Measurements from ENCODE around the gene CCDC150. TPM values are rescaled to one million over a fixed set of nuclear protein-coding genes. Genes with fewer than 3 reads are reported as not detected.

The CCDC150 gene
- total and polyA plus RNA-seq, 2 donors (not counting 1 experiment from before 2014, with no cell fraction given): 0.70 to 4.9 TPM

GRCh38 chr2:196604196-196604595, 35.3 kb upstream of the CCDC150 start:
- no peak overlapping the region for H3K27ac ChIP-seq (ENCODE audit: low read length in 2 of 2)
- no peaks in the 10 kb centered on the region for H3K27me3 ChIP-seq (replicated peaks in 1 of 4; ENCODE audit: control extremely low read depth in 1 of 4, control insufficient read depth in 3 of 4, insufficient read depth in 4 of 4, low read length in 3 of 4)
- ChIA-PET CTCF (no interaction called here), POLR2A (no interaction called here)
- H3K4me3 ChIP-seq (ENCODE audit: control extremely low read depth in 1 of 5, extremely low read depth in 1 of 5, insufficient read depth in 1 of 5, low read depth in 2 of 5, low read length in 4 of 5): no peak overlapping the region
- H3K36me3 ChIP-seq (replicated peaks in 1 of 2; ENCODE audit: control extremely low read depth in 1 of 2, control insufficient read depth in 1 of 2, extremely low read depth in 1 of 2, insufficient read depth in 2 of 2, low read length in 1 of 2): no peaks in the 10 kb centered on the region
- H3K4me2 ChIP-seq (replicated peaks; ENCODE audit: low read depth, low read length, poor library complexity, severe bottlenecking): no peak overlapping the region
- Mint-ChIP-seq H3K27me3 (peaks cover 11% of the 10 kb centered on the region), H3K27ac (no peak overlapping the region), H3K9me3 (ENCODE audit: insufficient read depth) (peaks cover 2% of the 10 kb centered on the region), H3K4me1 (no peaks in the 10 kb centered on the region), H3K4me3 (no peak overlapping the region)
- no peaks in the 10 kb centered on the region for H4K20me1 ChIP-seq (ENCODE audit: control insufficient read depth, insufficient read depth, low read length, poor library complexity, severe bottlenecking)
- DNase-seq (no peak), ATAC-seq (ENCODE audit: low read depth) (no peak)
- no peak overlapping the region for H3K9ac ChIP-seq (ENCODE audit: low read length)
- H3K4me1 ChIP-seq (ENCODE audit: control insufficient read depth in 2 of 2, insufficient read depth in 2 of 2, low read length in 2 of 2): no peaks in the 10 kb centered on the region
- H2AFZ ChIP-seq (ENCODE audit: insufficient read depth, low read depth, low read length, poor library complexity, severe bottlenecking): no peak overlapping the region
- H3K79me2 ChIP-seq (ENCODE audit: control insufficient read depth, insufficient read depth, low read length): no peaks in the 10 kb centered on the region
- H3K9me3 ChIP-seq (ENCODE audit: control extremely low read depth in 1 of 3, control insufficient read depth in 2 of 3, insufficient read depth in 1 of 3, low read length in 2 of 3): peaks cover 0 to 1% (median 0%) of the 10 kb centered on the region in 3 donors
- no peak for TF ChIP-seq EZH2 (IDR thresholded peaks at IDR 0.05; ENCODE audit: borderline replicate concordance, insufficient read depth, low read depth, low read length, poor library complexity, severe bottlenecking)
- no peak for TF ChIP-seq CTCF (IDR thresholded peaks at IDR 0.05)
- intact Hi-C loops (cut with micrococcal nuclease): no loop called here
- WGBS (ENCODE audit: insufficient coverage): 75% methylated on average over 2 of the region's 2 CpGs

GRCh38 chr2:196606516-196606915, 33.0 kb upstream of the CCDC150 start:
- Mint-ChIP-seq H3K4me1 (no peaks in the 10 kb centered on the region), H3K27me3 (peaks cover 3% of the 10 kb centered on the region), H3K9me3 (ENCODE audit: insufficient read depth) (peaks cover 2% of the 10 kb centered on the region), H3K4me3 (no peak overlapping the region), H3K27ac (no peak overlapping the region)
- POLR2A ChIA-PET: no interaction called here
- Histone ChIP-seq H3K9me3 (ENCODE audit: control extremely low read depth in 1 of 3, control insufficient read depth in 2 of 3, insufficient read depth in 1 of 3, low read length in 2 of 3) (peaks cover 0 to 1% (median 0%) of the 10 kb centered on the region in 3 donors), H3K4me1 (ENCODE audit: control insufficient read depth in 2 of 2, insufficient read depth in 2 of 2, low read length in 2 of 2) (no peaks in the 10 kb centered on the region), H3K36me3 (replicated peaks in 1 of 2; ENCODE audit: control extremely low read depth in 1 of 2, control insufficient read depth in 1 of 2, extremely low read depth in 1 of 2, insufficient read depth in 2 of 2, low read length in 1 of 2) (no peaks in the 10 kb centered on the region), H2AFZ (ENCODE audit: insufficient read depth, low read depth, low read length, poor library complexity, severe bottlenecking) (no peak overlapping the region), H4K20me1 (ENCODE audit: control insufficient read depth, insufficient read depth, low read length, poor library complexity, severe bottlenecking) (no peaks in the 10 kb centered on the region), H3K27ac (ENCODE audit: low read length in 2 of 2) (no peak overlapping the region), H3K4me3 (ENCODE audit: control extremely low read depth in 1 of 5, extremely low read depth in 1 of 5, insufficient read depth in 1 of 5, low read depth in 2 of 5, low read length in 4 of 5) (no peak overlapping the region), H3K27me3 (replicated peaks in 1 of 4; ENCODE audit: control extremely low read depth in 1 of 4, control insufficient read depth in 3 of 4, insufficient read depth in 4 of 4, low read length in 3 of 4) (no peaks in the 10 kb centered on the region), H3K9ac (ENCODE audit: low read length) (no peak overlapping the region), H3K4me2 (replicated peaks; ENCODE audit: low read depth, low read length, poor library complexity, severe bottlenecking) (no peak overlapping the region), H3K79me2 (ENCODE audit: control insufficient read depth, insufficient read depth, low read length) (no peaks in the 10 kb centered on the region)
- ATAC-seq (ENCODE audit: low read depth): no peak
- CTCF ChIA-PET: no interaction called here
- TF ChIP-seq CTCF (IDR thresholded peaks at IDR 0.05) (no peak), EZH2 (IDR thresholded peaks at IDR 0.05; ENCODE audit: borderline replicate concordance, insufficient read depth, low read depth, low read length, poor library complexity, severe bottlenecking) (no peak)
- no peak for DNase-seq
- WGBS (ENCODE audit: insufficient coverage): no CpG with 5 or more reads among the region's 3 CpGs
- intact Hi-C loops (cut with micrococcal nuclease): no loop called here

Data from B cell (primary cell).